ENCODE data around the gene ARHGEF16. TPM values are rescaled to one million over a fixed set of nuclear protein-coding genes. Genes with fewer than 3 reads are reported as not detected.

The ARHGEF16 gene
- total RNA-seq, 2 experiments from 2014 or later: 0.11 to 0.22 TPM

DNA sequence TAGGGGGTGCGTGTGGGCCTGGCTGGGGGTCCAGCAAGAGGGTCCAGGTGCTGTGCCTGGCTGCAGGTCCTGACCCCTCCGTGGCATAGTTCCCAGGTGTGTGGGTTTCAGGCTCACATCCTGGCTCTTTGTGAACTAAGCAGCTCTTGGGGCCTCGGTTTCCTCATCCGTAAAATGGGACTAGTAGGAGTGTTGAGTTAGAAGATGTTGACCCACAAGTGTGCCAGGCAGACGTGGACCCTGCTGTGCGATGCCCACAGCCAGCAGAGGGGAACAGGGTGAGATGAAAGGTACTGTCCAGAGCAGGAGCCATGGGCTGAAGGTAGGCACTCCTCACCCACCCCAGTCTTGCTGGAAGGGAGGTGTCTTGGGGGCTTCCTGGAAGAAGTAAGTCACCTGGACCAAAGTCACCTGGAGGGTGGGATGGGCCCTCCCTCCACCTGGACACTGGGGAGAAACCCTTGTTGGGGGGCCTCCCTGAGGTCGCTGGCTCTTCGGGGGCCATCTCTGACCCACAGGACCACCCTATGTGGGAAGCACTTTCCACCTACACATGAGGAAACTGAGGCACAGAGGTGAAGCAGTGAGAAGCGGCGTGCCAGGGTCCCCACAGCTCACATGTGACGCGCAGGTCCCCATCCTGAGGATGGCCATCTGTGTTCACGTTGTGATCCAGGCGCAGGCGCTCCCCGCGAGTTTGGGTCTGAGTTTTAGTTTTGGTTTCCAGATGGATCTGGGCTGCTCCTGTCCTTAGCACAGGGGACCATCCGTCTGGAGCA, 1.4 kb downstream of the ARHGEF16 start:
- Histone ChIP-seq H3K36me3 (ENCODE audit: insufficient read depth, low read length) (no peaks in the 10 kb centered on the region), H3K27me3 (ENCODE audit: control insufficient read depth in 1 of 2, insufficient read depth in 2 of 2, low read length in 2 of 2) (peaks cover 19 to 20% of the 10 kb centered on the region in 2 experiments), H3K27ac (ENCODE audit: low read depth in 1 of 2, low read length in 2 of 2) (no peak overlapping the region), H3K9me3 (ENCODE audit: control insufficient read depth in 1 of 2, insufficient read depth in 1 of 2, low read length in 2 of 2) (peaks cover 0 to 22% of the 10 kb centered on the region in 2 experiments), H3K4me3 (ENCODE audit: low read length) (no peak overlapping the region), H3K4me1 (ENCODE audit: insufficient read depth, low read length) (peaks cover 22% of the 10 kb centered on the region)
- peak overlapping the region; percentile 74 for H3K4me3 Mint-ChIP-seq
- H3K36me3 Mint-ChIP-seq (ENCODE audit: low read depth): no peaks in the 10 kb centered on the region
- ChIA-PET CTCF (no interaction called here), POLR2A (no interaction called here)
- no peak overlapping the region for H3K27ac Mint-ChIP-seq
- ATAC-seq (ENCODE audit: poor library complexity) (no peak), DNase-seq (no peak)
- peaks cover 3% of the 10 kb centered on the region for H3K4me1 Mint-ChIP-seq (ENCODE audit: low read depth)
- H3K27me3 Mint-ChIP-seq: peaks cover 10% of the 10 kb centered on the region
- intact Hi-C loops (cut with DNase I, micrococcal nuclease): no loop called here
- no peaks in the 10 kb centered on the region for H3K9me3 Mint-ChIP-seq
- TF ChIP-seq, protein P1, sequence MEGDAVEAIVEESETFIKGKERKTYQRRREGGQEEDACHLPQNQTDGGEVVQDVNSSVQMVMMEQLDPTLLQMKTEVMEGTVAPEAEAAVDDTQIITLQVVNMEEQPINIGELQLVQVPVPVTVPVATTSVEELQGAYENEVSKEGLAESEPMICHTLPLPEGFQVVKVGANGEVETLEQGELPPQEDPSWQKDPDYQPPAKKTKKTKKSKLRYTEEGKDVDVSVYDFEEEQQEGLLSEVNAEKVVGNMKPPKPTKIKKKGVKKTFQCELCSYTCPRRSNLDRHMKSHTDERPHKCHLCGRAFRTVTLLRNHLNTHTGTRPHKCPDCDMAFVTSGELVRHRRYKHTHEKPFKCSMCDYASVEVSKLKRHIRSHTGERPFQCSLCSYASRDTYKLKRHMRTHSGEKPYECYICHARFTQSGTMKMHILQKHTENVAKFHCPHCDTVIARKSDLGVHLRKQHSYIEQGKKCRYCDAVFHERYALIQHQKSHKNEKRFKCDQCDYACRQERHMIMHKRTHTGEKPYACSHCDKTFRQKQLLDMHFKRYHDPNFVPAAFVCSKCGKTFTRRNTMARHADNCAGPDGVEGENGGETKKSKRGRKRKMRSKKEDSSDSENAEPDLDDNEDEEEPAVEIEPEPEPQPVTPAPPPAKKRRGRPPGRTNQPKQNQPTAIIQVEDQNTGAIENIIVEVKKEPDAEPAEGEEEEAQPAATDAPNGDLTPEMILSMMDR (IDR thresholded peaks at IDR 0.05): no peak

GRCh38 chr1:3456449-3456963, 2.0 kb downstream of the ARHGEF16 start:
- Mint-ChIP-seq H3K4me3 (peak overlapping the region; percentile 30), H3K4me1 (ENCODE audit: low read depth) (peaks cover 3% of the 10 kb centered on the region), H3K36me3 (ENCODE audit: low read depth) (no peaks in the 10 kb centered on the region), H3K27me3 (peaks cover 6% of the 10 kb centered on the region), H3K9me3 (no peaks in the 10 kb centered on the region), H3K27ac (no peak overlapping the region)
- H3K4me3 ChIP-seq (ENCODE audit: low read length): no peak overlapping the region
- H3K27me3 ChIP-seq (ENCODE audit: control insufficient read depth in 1 of 2, insufficient read depth in 2 of 2, low read length in 2 of 2): peaks cover 15 to 19% of the 10 kb centered on the region in 2 experiments
- no peak overlapping the region for H3K27ac ChIP-seq (ENCODE audit: low read depth in 1 of 2, low read length in 2 of 2)
- TF ChIP-seq, protein P1 (IDR thresholded peaks at IDR 0.05): no peak
- intact Hi-C loops (cut with DNase I, micrococcal nuclease): no loop called here
- peaks cover 0 to 22% of the 10 kb centered on the region in 2 experiments for H3K9me3 ChIP-seq (ENCODE audit: control insufficient read depth in 1 of 2, insufficient read depth in 1 of 2, low read length in 2 of 2)
- DNase-seq (no peak), ATAC-seq (ENCODE audit: poor library complexity) (no peak)
- ChIA-PET POLR2A (no interaction called here), CTCF (no interaction called here)
- peaks cover 22% of the 10 kb centered on the region for H3K4me1 ChIP-seq (ENCODE audit: insufficient read depth, low read length)
- H3K36me3 ChIP-seq (ENCODE audit: insufficient read depth, low read length): no peaks in the 10 kb centered on the region

GRCh38 chr1:3456964-3457909, 2.8 kb downstream of the ARHGEF16 start:
- TF ChIP-seq, protein P1 (IDR thresholded peaks at IDR 0.05): no peak
- Mint-ChIP-seq H3K27ac (no peak overlapping the region), H3K4me1 (ENCODE audit: low read depth) (peaks cover 3% of the 10 kb centered on the region), H3K36me3 (ENCODE audit: low read depth) (no peaks in the 10 kb centered on the region), H3K27me3 (peaks cover 4% of the 10 kb centered on the region), H3K9me3 (no peaks in the 10 kb centered on the region), H3K4me3 (no peak overlapping the region)
- Histone ChIP-seq H3K27ac (ENCODE audit: low read depth in 1 of 2, low read length in 2 of 2) (no peak overlapping the region), H3K4me1 (ENCODE audit: insufficient read depth, low read length) (peaks cover 22% of the 10 kb centered on the region), H3K27me3 (ENCODE audit: control insufficient read depth in 1 of 2, insufficient read depth in 2 of 2, low read length in 2 of 2) (peaks cover 15 to 17% of the 10 kb centered on the region in 2 experiments), H3K4me3 (ENCODE audit: low read length) (no peak overlapping the region), H3K9me3 (ENCODE audit: control insufficient read depth in 1 of 2, insufficient read depth in 1 of 2, low read length in 2 of 2) (peaks cover 0 to 16% of the 10 kb centered on the region in 2 experiments), H3K36me3 (ENCODE audit: insufficient read depth, low read length) (no peaks in the 10 kb centered on the region)
- no peak for ATAC-seq (ENCODE audit: poor library complexity)
- DNase-seq: no peak
- CTCF ChIA-PET: no interaction called here
- intact Hi-C loops (cut with DNase I, micrococcal nuclease): no loop called here
- POLR2A ChIA-PET: no interaction called here

All from CD4-positive, alpha-beta T cell (primary cell).